Measurements from ENCODE around the gene KCNK6.

The KCNK6 gene

GRCh38 chr19:38373907-38374331 is 54.3 kb downstream of the KCNK6 start:
- H3K36me3 ChIP-seq (ENCODE audit: insufficient read depth, low read length), result no peaks in the 10 kb centered on the region; the same call in 1 of the 2 replicates
- peaks cover 7% of the 10 kb centered on the region for H3K4me1 ChIP-seq (ENCODE audit: insufficient read depth, low read length)
- no peaks in the 10 kb centered on the region for H3K9me3 ChIP-seq (ENCODE audit: control insufficient read depth, insufficient read depth, low read length)
- peak overlapping the region; percentile 54 for H3K9ac ChIP-seq (ENCODE audit: low read depth, low read length)

- Histone ChIP-seq H3K36me3 (ENCODE audit: insufficient read depth, low read length) (peaks cover 4% of the 10 kb centered on the region; the same call in 1 of the 2 replicates), H3K9ac (ENCODE audit: low read depth, low read length) (peak within 1 kb of the TSS; percentile 85), H3K9me3 (ENCODE audit: control insufficient read depth, insufficient read depth, low read length) (no peaks in the 10 kb centered on the region), H3K4me1 (ENCODE audit: insufficient read depth, low read length) (peaks cover 7% of the 10 kb centered on the region)
Observed at GRCh38 chr19:38374332-38375097, 54.9 kb downstream of the KCNK6 start, which contains the start of gene PSMD8. PSMD8 (plus strand) TSS chr19:38374571; CDS start chr19:38374602, 31 bp downstream.

GRCh38 chr19:38375098-38375493 is 55.5 kb downstream of the KCNK6 start:
- H3K9ac ChIP-seq (ENCODE audit: low read depth, low read length), result peak overlapping the region; percentile 85
- peaks cover 4% of the 10 kb centered on the region; the same call in 1 of the 2 replicates for H3K36me3 ChIP-seq (ENCODE audit: insufficient read depth, low read length)
- H3K9me3 ChIP-seq (ENCODE audit: control insufficient read depth, insufficient read depth, low read length), result no peaks in the 10 kb centered on the region
- peaks cover 7% of the 10 kb centered on the region for H3K4me1 ChIP-seq (ENCODE audit: insufficient read depth, low read length)

- Histone ChIP-seq H3K9ac (ENCODE audit: low read depth, low read length) (peak overlapping the region; percentile 85), H3K36me3 (ENCODE audit: insufficient read depth, low read length) (peaks cover 4% of the 10 kb centered on the region; the same call in 1 of the 2 replicates), H3K9me3 (ENCODE audit: control insufficient read depth, insufficient read depth, low read length) (no peaks in the 10 kb centered on the region), H3K4me1 (ENCODE audit: insufficient read depth, low read length) (peaks cover 7% of the 10 kb centered on the region)
Observed at GRCh38 chr19:38375748-38376147, 56.1 kb downstream of the KCNK6 start.

- H3K36me3 ChIP-seq (ENCODE audit: insufficient read depth, low read length), result peaks cover 11% of the 10 kb centered on the region; the same call in 1 of the 2 replicates
- peaks cover 7% of the 10 kb centered on the region for H3K4me1 ChIP-seq (ENCODE audit: insufficient read depth, low read length)
Observed at GRCh38 chr19:38376576-38376975, 56.9 kb downstream of the KCNK6 start.

GRCh38 chr19:38377052-38377451 is 57.4 kb downstream of the KCNK6 start:
- no peaks in the 10 kb centered on the region for H3K9me3 ChIP-seq (ENCODE audit: control insufficient read depth, insufficient read depth, low read length)

More at GRCh38 chr19:38376576-38376975, 56.9 kb downstream of the KCNK6 start:
- no peaks in the 10 kb centered on the region for H3K9me3 ChIP-seq (ENCODE audit: control insufficient read depth, insufficient read depth, low read length)
- no peak overlapping the region for H3K9ac ChIP-seq (ENCODE audit: low read depth, low read length)

GRCh38 chr19:38378866-38379265 is 59.2 kb downstream of the KCNK6 start:
- Histone ChIP-seq H3K36me3 (ENCODE audit: insufficient read depth, low read length) (peaks cover 15% of the 10 kb centered on the region; the same call in 1 of the 2 replicates), H3K4me1 (ENCODE audit: insufficient read depth, low read length) (peaks cover 7% of the 10 kb centered on the region), H3K9ac (ENCODE audit: low read depth, low read length) (no peak overlapping the region), H3K9me3 (ENCODE audit: control insufficient read depth, insufficient read depth, low read length) (no peaks in the 10 kb centered on the region)

More at GRCh38 chr19:38377052-38377451, 57.4 kb downstream of the KCNK6 start:
- peaks cover 7% of the 10 kb centered on the region for H3K4me1 ChIP-seq (ENCODE audit: insufficient read depth, low read length)
- peaks cover 11% of the 10 kb centered on the region; the same call in 1 of the 2 replicates for H3K36me3 ChIP-seq (ENCODE audit: insufficient read depth, low read length)
- H3K9ac ChIP-seq (ENCODE audit: low read depth, low read length), result no peak overlapping the region

- H3K36me3 ChIP-seq (ENCODE audit: insufficient read depth, low read length), result peaks cover 15% of the 10 kb centered on the region; the same call in 1 of the 2 replicates
- H3K9ac ChIP-seq (ENCODE audit: low read depth, low read length), result no peak overlapping the region
- no peaks in the 10 kb centered on the region for H3K9me3 ChIP-seq (ENCODE audit: control insufficient read depth, insufficient read depth, low read length)
- H3K4me1 ChIP-seq (ENCODE audit: insufficient read depth, low read length), result no peaks in the 10 kb centered on the region; the same call in none of the 2 replicates
Observed at GRCh38 chr19:38381138-38381537, 61.5 kb downstream of the KCNK6 start.
